Measurements from ENCODE around the gene USP33. TPM values are rescaled to one million over a fixed set of nuclear protein-coding genes. Genes with fewer than 3 reads are reported as not detected.

USP33 gene
- total RNA-seq = 10 to 100 TPM; 31.1 to 51.8 (median 34.6) TPM

DNA sequence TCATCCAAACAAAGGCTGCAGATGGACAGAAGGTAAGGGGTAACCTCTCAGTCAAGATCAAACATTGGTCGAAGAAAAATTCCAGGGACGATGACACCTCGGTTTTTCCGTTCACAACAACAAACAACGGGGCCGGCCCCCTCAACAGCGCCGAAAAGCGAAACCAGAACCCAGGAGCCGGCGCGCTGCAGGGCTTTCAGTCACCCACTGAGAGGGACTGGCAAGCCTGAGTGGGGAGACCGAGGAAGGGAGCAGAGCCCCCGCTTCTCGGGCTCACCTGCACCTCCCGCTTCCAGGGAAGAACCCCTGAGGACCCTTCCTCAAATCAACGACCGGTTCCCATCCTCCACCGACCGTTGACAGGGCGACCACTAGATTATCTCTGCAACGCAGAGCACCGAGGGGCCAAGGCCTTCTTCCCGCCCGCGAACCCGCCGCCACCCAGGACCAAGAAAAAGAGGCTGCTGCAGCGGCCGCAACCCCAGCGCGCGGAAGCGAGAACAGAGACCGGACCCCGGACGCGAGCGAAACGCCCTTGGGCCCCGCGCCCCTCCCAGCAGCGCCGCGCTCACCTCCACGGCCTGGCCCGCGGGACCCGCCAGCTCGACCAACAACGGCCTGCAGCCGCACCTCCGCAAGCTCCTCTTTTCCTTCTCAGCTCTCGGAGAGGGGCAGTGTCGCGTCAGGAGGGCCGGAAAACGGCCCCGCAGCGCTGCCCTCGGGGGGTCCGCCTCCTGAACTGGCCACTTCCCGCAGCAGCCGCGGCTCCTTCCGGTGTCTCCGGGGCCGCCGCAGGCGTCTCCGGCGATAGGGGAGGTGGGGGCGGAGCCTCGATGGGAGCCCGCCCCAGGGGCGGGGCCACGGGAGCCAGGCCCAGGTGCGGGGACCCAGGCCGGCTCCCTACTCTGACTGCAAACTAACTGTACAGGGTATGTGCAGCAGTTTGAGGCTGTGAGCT is at the start of gene USP33:
USP33 (minus strand) TSS at position 782 of the 958 bp plus-strand sequence. CDS start 18,155 bp downstream, outside the sequence.
- intact Hi-C loops (cut with DNase I; ENCODE audit: low total_unique reads) (loop anchor here (1.0 to 5.0 kb wide), 3 partner anchors 20 to 143 kb away; partner anchors contain the start of genes MIGA1 and ZZZ3), in situ Hi-C loops (cut with MboI; ENCODE audit: low sequenced_read_pairs in 4 of 4) (loop anchor here in 1 of 4 donors (25.0 kb wide), 1 partner anchor 353 kb away; no protein-coding TSS in a partner anchor)
- peaks cover 29 to 36% of the 10 kb centered on the region in 2 donors for H3K4me1 ChIP-seq
- peak within 1 kb of the TSS; percentile 82 to 97 (median 88) for H3K27ac ChIP-seq
- ATAC-seq (peak; percentile 88 to 93), DNase-seq (peak; percentile 78 to 84)
- H3K36me3 ChIP-seq = no peaks in the 10 kb centered on the region
- TF ChIP-seq CTCF (IDR thresholded peaks at IDR 0.05 in 4 of 5, conservative IDR thresholded peaks at IDR 0.05 in 1 of 5) = no peak
- TF ChIP-seq POLR2A (IDR thresholded peaks at IDR 0.05) = peak; percentile 78 to 85
- H3K27me3 ChIP-seq = no peaks in the 10 kb centered on the region
- no peaks in the 10 kb centered on the region for H3K9me3 ChIP-seq
- H3K4me3 ChIP-seq = peak within 1 kb of the TSS; percentile 84 to 100 (median 94)

- ATAC-seq (no peak), DNase-seq (no peak)
- Histone ChIP-seq H3K4me3 (no peak overlapping the region), H3K27ac (no peak overlapping the region), H3K36me3 (peaks cover 0 to 36% of the 10 kb centered on the region in 2 donors), H3K4me1 (no peaks in the 10 kb centered on the region), H3K9me3 (no peaks in the 10 kb centered on the region), H3K27me3 (no peaks in the 10 kb centered on the region)
- intact Hi-C loops (cut with DNase I; ENCODE audit: low total_unique reads) = no loop called here
- in situ Hi-C loops (cut with MboI; ENCODE audit: low sequenced_read_pairs in 4 of 4) = loop anchor here in 1 of 4 donors (25.0 kb wide), 1 partner anchor 309 kb away; no protein-coding TSS in a partner anchor
- TF ChIP-seq CTCF (IDR thresholded peaks at IDR 0.05 in 4 of 5, conservative IDR thresholded peaks at IDR 0.05 in 1 of 5) = no peak
- no peak for TF ChIP-seq POLR2A (IDR thresholded peaks at IDR 0.05)
Measured at GRCh38 chr1:77803371-77803770, 43.7 kb upstream of the USP33 start.

- intact Hi-C loops (cut with DNase I; ENCODE audit: low total_unique reads) (no loop called here), in situ Hi-C loops (cut with MboI; ENCODE audit: low sequenced_read_pairs in 4 of 4) (loop anchor here in 1 of 4 donors (25.0 kb wide), 1 partner anchor 310 kb away; no protein-coding TSS in a partner anchor)
- DNase-seq (no peak), ATAC-seq (no peak)
- Histone ChIP-seq H3K4me1 (no peaks in the 10 kb centered on the region), H3K9me3 (no peaks in the 10 kb centered on the region), H3K4me3 (no peak overlapping the region), H3K27ac (no peak overlapping the region), H3K27me3 (no peaks in the 10 kb centered on the region), H3K36me3 (peaks cover 0 to 23% of the 10 kb centered on the region in 2 donors)
- TF ChIP-seq CTCF (IDR thresholded peaks at IDR 0.05 in 4 of 5, conservative IDR thresholded peaks at IDR 0.05 in 1 of 5) = no peak
- TF ChIP-seq POLR2A (IDR thresholded peaks at IDR 0.05) = no peak
Measured at GRCh38 chr1:77802026-77802425, 42.4 kb upstream of the USP33 start.

DNA sequence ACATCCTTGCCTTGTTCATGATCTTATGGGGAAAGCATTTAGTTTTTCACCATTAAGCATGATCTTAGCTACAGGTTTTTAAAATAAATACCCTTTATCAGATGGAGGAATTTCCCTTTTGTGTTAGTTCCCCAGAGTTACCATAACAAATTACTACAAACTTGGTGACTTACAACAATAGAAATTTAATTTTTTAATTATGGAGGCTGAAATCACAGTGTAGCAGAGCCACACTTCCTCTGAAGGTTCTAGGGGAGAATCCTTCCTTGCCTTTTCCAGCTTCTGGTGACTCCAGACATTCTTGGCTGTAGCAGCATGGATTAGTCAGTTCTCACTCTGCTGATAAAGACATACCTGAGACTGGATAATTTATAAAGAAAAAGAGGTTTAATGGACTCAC is 38.3 kb upstream of the USP33 start:
- Histone ChIP-seq H3K9me3 (no peaks in the 10 kb centered on the region), H3K4me1 (no peaks in the 10 kb centered on the region), H3K4me3 (no peak overlapping the region), H3K36me3 (peaks cover 0 to 16% of the 10 kb centered on the region in 2 donors), H3K27ac (no peak overlapping the region), H3K27me3 (no peaks in the 10 kb centered on the region)
- DNase-seq (no peak), ATAC-seq (no peak)
- in situ Hi-C loops (cut with MboI; ENCODE audit: low sequenced_read_pairs in 4 of 4) (no loop called here), intact Hi-C loops (cut with DNase I; ENCODE audit: low total_unique reads) (no loop called here)
- no peak for TF ChIP-seq CTCF (IDR thresholded peaks at IDR 0.05 in 4 of 5, conservative IDR thresholded peaks at IDR 0.05 in 1 of 5)
- no peak for TF ChIP-seq POLR2A (IDR thresholded peaks at IDR 0.05)
